ENCODE measurements around the gene CCNI. TPM values are rescaled to one million over a fixed set of nuclear protein-coding genes. Genes with fewer than 3 reads are reported as not detected.

CCNI gene
- total RNA-seq, 2 donors from 2014 or later, result 182 to 227 TPM

GRCh38 chr4:77020017-77020416 lies 55.8 kb downstream of the CCNI start:
- ATAC-seq (no peak), DNase-seq (no peak)
- intact Hi-C loops (cut with DNase I, micrococcal nuclease), result no loop called here

GRCh38 chr4:77015390-77015789 lies 60.4 kb downstream of the CCNI start:
- ATAC-seq (no peak), DNase-seq (no peak)
- intact Hi-C loops (cut with DNase I, micrococcal nuclease), result no loop called here

GRCh38 chr4:77014256-77014655 lies 61.5 kb downstream of the CCNI start:
- DNase-seq, result no peak
- ATAC-seq, result no peak

GRCh38 chr4:77012726-77013125 lies 63.1 kb downstream of the CCNI start:
- ATAC-seq (no peak), DNase-seq (no peak)

More at GRCh38 chr4:77014256-77014655, 61.5 kb downstream of the CCNI start:
- intact Hi-C loops (cut with DNase I, micrococcal nuclease), result no loop called here

GRCh38 chr4:77010841-77011354 lies 64.9 kb downstream of the CCNI start:
- intact Hi-C loops (cut with DNase I, micrococcal nuclease), result no loop called here

More at GRCh38 chr4:77012726-77013125, 63.1 kb downstream of the CCNI start:
- intact Hi-C loops (cut with DNase I, micrococcal nuclease), result no loop called here

GRCh38 chr4:77009511-77010115 lies 66.2 kb downstream of the CCNI start:
- intact Hi-C loops (cut with DNase I, micrococcal nuclease), result no loop called here
- no peak for ATAC-seq
- DNase-seq, result no peak

More at GRCh38 chr4:77010841-77011354, 64.9 kb downstream of the CCNI start:
- no peak for DNase-seq
- ATAC-seq, result no peak

GRCh38 chr4:77007358-77008230 lies 68.2 kb downstream of the CCNI start:
- DNase-seq (no peak), ATAC-seq (no peak)
- intact Hi-C loops (cut with DNase I, micrococcal nuclease), result no loop called here

GRCh38 chr4:77006753-77007353 lies 68.9 kb downstream of the CCNI start:
- ATAC-seq (no peak), DNase-seq (no peak)
- intact Hi-C loops (cut with DNase I, micrococcal nuclease), result no loop called here

GRCh38 chr4:77003400-77003799 lies 72.4 kb downstream of the CCNI start:
- intact Hi-C loops (cut with DNase I, micrococcal nuclease), result no loop called here
- DNase-seq (no peak), ATAC-seq (no peak)

GRCh38 chr4:77002321-77003107 lies 73.3 kb downstream of the CCNI start:
- ATAC-seq (no peak), DNase-seq (no peak)
- intact Hi-C loops (cut with DNase I, micrococcal nuclease), result no loop called here

GRCh38 chr4:77001907-77002306 lies 73.9 kb downstream of the CCNI start:
- ATAC-seq, result no peak
- intact Hi-C loops (cut with DNase I, micrococcal nuclease), result no loop called here
- DNase-seq, result no peak

- intact Hi-C loops (cut with DNase I, micrococcal nuclease), result no loop called here
- ATAC-seq, result no peak
Measured at GRCh38 chr4:76998251-76998901, 77.4 kb downstream of the CCNI start.

GRCh38 chr4:76997532-76997931 lies 78.3 kb downstream of the CCNI start:
- intact Hi-C loops (cut with DNase I, micrococcal nuclease), result no loop called here
- DNase-seq, result no peak
- ATAC-seq, result no peak

More at GRCh38 chr4:76998251-76998901, 77.4 kb downstream of the CCNI start:
- no peak for DNase-seq

Other genes with a start within 250 kb of the CCNI start
- gene SOWAHB, start 177.8 kb downstream of the CCNI start, total RNA-seq, result 10 to 100 TPM; 23.7 to 25.5 TPM
- 100 to 1,000 TPM; 101 to 135 TPM for gene SEPTIN11, start 126.2 kb downstream of the CCNI start, total RNA-seq
- gene CCNG2, start 81.2 kb upstream of the CCNI start, total RNA-seq, result 100 to 1,000 TPM in 1 of 2 donors, 10 to 100 TPM in 1; 53.0 to 117 TPM